MCF 10A (cell line): Measurements from ENCODE around the gene WDR27. TPM values are rescaled to one million over a fixed set of nuclear protein-coding genes. Genes with fewer than 3 reads are reported as not detected.
A peak's percentile ranks its signal among the peaks of the same experiment; 100 is the strongest.

ENCODE experiments used
- BruUV-seq: library from RNA; stranded (reverse); fragments of 400-500 nt; replicated peaks from 2 replicates; lab custom pipeline; 2021; lab: Mats Ljungman, UMichigan
- CTCF ChIA-PET: fragments of 300-600 bp; sonication (Branson Sonifier 250); formaldehyde crosslinking; extraction: SDS; loops from one replicate; lab custom pipeline; 2021; ENCODE audit warnings: antibody characterized with exemption, inconsistent platforms; lab: Yijun Ruan, JAX
- POLR2A ChIA-PET: fragments of 300-600, 350-650 bp; sonication (Branson Sonifier 250); formaldehyde crosslinking; extraction: SDS; loops from one replicate; lab custom pipeline; 2020; ENCODE audit warnings: antibody characterized with exemption, inconsistent platforms; lab: Yijun Ruan, JAX
- DNase-seq: peaks from one replicate; pipeline ENCODE4 v3.0.0-alpha.2; 2018; ENCODE audit not compliant: unreplicated experiment
- H3K27ac Mint-ChIP-seq: one replicate; pipeline ENCODE4 v1.8.0; 2022; ENCODE audit warnings: mild to moderate bottlenecking, low read depth, mixed read lengths; ENCODE audit not compliant: unreplicated experiment
- H3K27me3 Mint-ChIP-seq: one replicate; pipeline ENCODE4 v1.8.0; 2022; ENCODE audit warnings: mixed read lengths; ENCODE audit not compliant: insufficient read depth, unreplicated experiment
- H3K36me3 Mint-ChIP-seq: one replicate; pipeline ENCODE4 v1.8.0; 2022; ENCODE audit warnings: mild to moderate bottlenecking, moderate library complexity, mixed read lengths; ENCODE audit not compliant: insufficient read depth, unreplicated experiment
- H3K4me1 Mint-ChIP-seq: one replicate; pipeline ENCODE4 v1.8.0; 2022; ENCODE audit warnings: mixed read lengths; ENCODE audit not compliant: insufficient read depth, unreplicated experiment
- H3K4me3 Mint-ChIP-seq: one replicate; pipeline ENCODE4 v1.8.0; 2022; ENCODE audit warnings: mild to moderate bottlenecking, moderate library complexity, mixed read lengths; ENCODE audit not compliant: unreplicated experiment
- H3K9me3 Mint-ChIP-seq: one replicate; pipeline ENCODE4 v1.8.0; 2022; ENCODE audit warnings: mixed read lengths; ENCODE audit not compliant: unreplicated experiment
- CTCF ChIP-seq: fragments of 200-600 bp; IDR thresholded peaks from one replicate; pipeline ENCODE4 v1.8.0; 2022; ENCODE audit warnings: antibody characterized with exemption, mild to moderate bottlenecking; ENCODE audit not compliant: unreplicated experiment
- intact Hi-C: fragments of 100-400 bp; cut with micrococcal nuclease; formaldehyde crosslinking; loops from 2 replicates; pipeline ENCODE4 v1.14.1; 2022
- total RNA-seq: library from RNA; stranded (reverse); gene quantifications from 2 replicates; pipeline ENCODE4 v1.2.3, GENCODE V29; 2022

Gene WDR27
- total RNA-seq, 1 experiment from 2014 or later: 80.6 TPM

GRCh38 chr6:169685860-169686259 is 16.0 kb downstream of the WDR27 start:
- no peak for DNase-seq
- TF ChIP-seq CTCF: no peak
- CTCF ChIA-PET: interaction anchor here (1.6 kb wide), 1 partner anchor 9 kb away, joined by 4 read pairs; no protein-coding TSS in a partner anchor
- intact Hi-C loops: no loop called here
- Mint-ChIP-seq H3K4me3 (no peak overlapping the region), H3K36me3 (peaks cover 34% of the 10 kb centered on the region), H3K27ac (no peak overlapping the region), H3K4me1 (peaks cover 47% of the 10 kb centered on the region), H3K27me3 (no peaks in the 10 kb centered on the region), H3K9me3 (peaks cover 20% of the 10 kb centered on the region)
- BruUV-seq: no TSS peak
- POLR2A ChIA-PET: no interaction called here

- H3K4me1 Mint-ChIP-seq: peaks cover 30% of the 10 kb centered on the region
- no peaks in the 10 kb centered on the region for H3K27me3 Mint-ChIP-seq
- peak overlapping the region; percentile 57 for H3K27ac Mint-ChIP-seq
- DNase-seq: peak; percentile 56
- intact Hi-C loops: no loop called here
- H3K9me3 Mint-ChIP-seq: peaks cover 33% of the 10 kb centered on the region
- no TSS peak for BruUV-seq
- POLR2A ChIA-PET: interaction anchor here (0.9 to 1.0 kb wide), 2 partner anchors 16 to 17 kb away, joined by 3 read pairs; partner anchors contain the start of genes C6orf120 and WDR27
- peaks cover 36% of the 10 kb centered on the region for H3K36me3 Mint-ChIP-seq
- no peak overlapping the region for H3K4me3 Mint-ChIP-seq
- CTCF ChIA-PET: no interaction called here
- TF ChIP-seq CTCF: no peak
Observed at GRCh38 chr6:169684056-169684455, 17.8 kb downstream of the WDR27 start.

- CTCF ChIA-PET: interaction anchor here (0.6 to 1.4 kb wide), 2 partner anchors 336 to 722 kb away, joined by 3 to 4 read pairs; no protein-coding TSS in a partner anchor
- peaks cover 31% of the 10 kb centered on the region for H3K36me3 Mint-ChIP-seq
- H3K9me3 Mint-ChIP-seq: peaks cover 13% of the 10 kb centered on the region
- no peaks in the 10 kb centered on the region for H3K27me3 Mint-ChIP-seq
- TF ChIP-seq CTCF: no peak
- H3K4me3 Mint-ChIP-seq: no peak overlapping the region
- H3K4me1 Mint-ChIP-seq: peaks cover 16% of the 10 kb centered on the region
- POLR2A ChIA-PET: interaction anchor here (1.0 to 1.7 kb wide), 2 partner anchors 14 to 24 kb away, joined by 3 to 8 read pairs; partner anchors contain the start of genes C6orf120 and WDR27
- intact Hi-C loops: no loop called here
- DNase-seq: no peak
- BruUV-seq: no TSS peak
- no peak overlapping the region for H3K27ac Mint-ChIP-seq
Observed at GRCh38 chr6:169678342-169678741, 23.5 kb downstream of the WDR27 start.

- Mint-ChIP-seq H3K27me3 (no peaks in the 10 kb centered on the region), H3K4me3 (no peak overlapping the region), H3K27ac (no peak overlapping the region), H3K4me1 (peaks cover 8% of the 10 kb centered on the region), H3K9me3 (peaks cover 13% of the 10 kb centered on the region), H3K36me3 (peaks cover 27% of the 10 kb centered on the region)
- intact Hi-C loops: no loop called here
- DNase-seq: no peak
- TF ChIP-seq CTCF: no peak
- ChIA-PET CTCF (interaction anchor here (1.1 to 1.4 kb wide), 2 partner anchors 9 to 721 kb away, joined by 4 read pairs; no protein-coding TSS in a partner anchor), POLR2A (interaction anchor here (0.7 to 1.7 kb wide), 2 partner anchors 25 to 41 kb away, joined by 3 to 8 read pairs; partner anchors contain the start of genes C6orf120 and WDR27)
- no TSS peak for BruUV-seq
Observed at GRCh38 chr6:169677096-169677495, 24.7 kb downstream of the WDR27 start.
